Astrocyte (in vitro differentiated cells and primary cell): Measurements from ENCODE around the gene MAPK1IP1L.

Experiments
- EZH2 ChIP-seq: IDR thresholded peaks from 2 replicates; pipeline ENCODE4 v1.6.1; 2012; ENCODE audit warnings: mild to moderate bottlenecking, low read length, inconsistent platforms; ENCODE audit not compliant: insufficient read depth
- TF ChIP-seq, protein P1 (sequence below): IDR thresholded peaks from 2 replicates; pipeline ENCODE4 v1.5.1; 2011; ENCODE audit warnings: low read depth, mild to moderate bottlenecking, inconsistent platforms, low read length, moderate library complexity; ENCODE audit not compliant: insufficient read depth

DNA sequence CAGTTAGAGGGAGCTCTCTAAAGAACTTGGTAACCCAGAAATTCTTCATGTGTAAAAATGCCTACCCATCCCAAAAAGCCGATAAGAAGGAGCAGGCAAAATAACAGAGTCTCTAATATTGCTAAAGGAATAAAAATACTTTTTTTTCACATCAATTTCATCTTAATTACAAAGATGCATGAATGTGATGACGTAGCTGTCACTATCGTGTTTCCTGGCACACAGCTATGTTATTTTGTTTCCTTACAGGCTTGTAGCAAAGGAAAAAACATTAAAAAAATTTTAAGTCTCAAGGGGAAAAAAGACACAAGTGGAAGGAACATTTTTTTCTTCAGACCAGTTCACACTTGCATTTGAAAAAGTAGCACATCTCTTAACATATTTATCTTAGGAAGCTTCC, 67.3 kb downstream of the MAPK1IP1L start:
- TF ChIP-seq EZH2 = no peak
- TF ChIP-seq, protein P1, sequence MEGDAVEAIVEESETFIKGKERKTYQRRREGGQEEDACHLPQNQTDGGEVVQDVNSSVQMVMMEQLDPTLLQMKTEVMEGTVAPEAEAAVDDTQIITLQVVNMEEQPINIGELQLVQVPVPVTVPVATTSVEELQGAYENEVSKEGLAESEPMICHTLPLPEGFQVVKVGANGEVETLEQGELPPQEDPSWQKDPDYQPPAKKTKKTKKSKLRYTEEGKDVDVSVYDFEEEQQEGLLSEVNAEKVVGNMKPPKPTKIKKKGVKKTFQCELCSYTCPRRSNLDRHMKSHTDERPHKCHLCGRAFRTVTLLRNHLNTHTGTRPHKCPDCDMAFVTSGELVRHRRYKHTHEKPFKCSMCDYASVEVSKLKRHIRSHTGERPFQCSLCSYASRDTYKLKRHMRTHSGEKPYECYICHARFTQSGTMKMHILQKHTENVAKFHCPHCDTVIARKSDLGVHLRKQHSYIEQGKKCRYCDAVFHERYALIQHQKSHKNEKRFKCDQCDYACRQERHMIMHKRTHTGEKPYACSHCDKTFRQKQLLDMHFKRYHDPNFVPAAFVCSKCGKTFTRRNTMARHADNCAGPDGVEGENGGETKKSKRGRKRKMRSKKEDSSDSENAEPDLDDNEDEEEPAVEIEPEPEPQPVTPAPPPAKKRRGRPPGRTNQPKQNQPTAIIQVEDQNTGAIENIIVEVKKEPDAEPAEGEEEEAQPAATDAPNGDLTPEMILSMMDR = no peak
